Activated CD4-positive, alpha-beta T cell treated with anti-CD3 and anti-CD28 coated beads for 36 hours (primary cell): ENCODE data around the gene WNK3. TPM values are rescaled to one million over a fixed set of nuclear protein-coding genes. Genes with fewer than 3 reads are reported as not detected.

Source experiments
- ATAC-seq: fragments of 200-7000 bp; cut with Tn5 transposase; one replicate; pipeline ENCODE4 v1.10.0; 2021; ENCODE audit warnings: mild to moderate bottlenecking, moderate library complexity
- CTCF ChIA-PET: fragments of 350-600 bp; sonication (Branson Sonifier 250); formaldehyde crosslinking; loops from one replicate; lab custom pipeline; 2021; ENCODE audit warnings: antibody characterized with exemption; lab: Charles Lee
- POLR2A ChIA-PET: fragments of 350-600 bp; sonication (Branson Sonifier 250); formaldehyde crosslinking; loops from one replicate; lab custom pipeline; 2021; ENCODE audit warnings: antibody characterized with exemption, inconsistent platforms; lab: Charles Lee
- DNase-seq: peaks from one replicate; pipeline ENCODE4 v3.0.0-alpha.2; 2020
- H3K27ac Mint-ChIP-seq: one replicate; pipeline ENCODE4 v1.8.0; 2021; ENCODE audit warnings: mixed read lengths
- H3K27me3 Mint-ChIP-seq: one replicate; pipeline ENCODE4 v1.8.0; 2021; ENCODE audit warnings: mixed read lengths
- H3K36me3 Mint-ChIP-seq: one replicate; pipeline ENCODE4 v1.8.0; 2021; ENCODE audit warnings: low read depth, mixed read lengths
- H3K4me1 Mint-ChIP-seq: one replicate; pipeline ENCODE4 v1.8.0; 2021; ENCODE audit warnings: mixed read lengths
- H3K4me3 Mint-ChIP-seq: one replicate; pipeline ENCODE4 v1.8.0; 2021; ENCODE audit warnings: mild to moderate bottlenecking, moderate library complexity, mixed read lengths
- H3K9me3 Mint-ChIP-seq: one replicate; pipeline ENCODE4 v1.8.0; 2021; ENCODE audit warnings: low read depth, mixed read lengths
- intact Hi-C, 2 experiments: fragments of 100-400 bp; cut with DNase I in 1 of 2; cut with micrococcal nuclease in 1 of 2; formaldehyde crosslinking; loops; one replicate each; pipeline versions ENCODE4 v1.14.2 to v1.15.1; 2022 to 2024; cut with DNase I, micrococcal nuclease
- total RNA-seq, 2 experiments: library from RNA; stranded (reverse); gene quantifications; one replicate each; pipeline ENCODE4 v1.2.3, GENCODE V29; 2021

Gene WNK3
- total RNA-seq, 2 experiments from 2014 or later = 0.74 to 1.1 TPM

DNA sequence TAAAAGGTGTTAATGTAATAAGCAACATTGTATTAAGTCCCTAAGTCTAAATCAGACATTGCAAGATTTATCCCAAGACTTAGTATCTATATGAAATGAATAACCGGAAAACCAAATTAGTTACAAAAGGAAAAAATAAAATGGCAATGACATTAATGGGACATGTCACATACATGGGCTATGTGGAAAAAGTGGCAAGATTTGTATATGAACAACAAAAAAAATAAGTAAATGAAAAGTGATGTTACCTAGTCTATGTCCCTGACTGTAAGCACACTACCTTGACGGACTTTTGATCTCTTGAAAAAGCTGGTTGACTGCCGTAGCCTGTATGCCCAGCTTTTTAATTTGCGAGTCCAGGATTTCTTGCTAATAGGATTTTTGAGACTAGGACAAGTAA lies 119.3 kb downstream of the WNK3 start:
- no peak overlapping the region for H3K27ac Mint-ChIP-seq
- POLR2A ChIA-PET = interaction anchor here (0.7 kb wide), 1 partner anchor 21 kb away, joined by 4 read pairs; no protein-coding TSS in a partner anchor
- peaks cover 3% of the 10 kb centered on the region for H3K36me3 Mint-ChIP-seq
- DNase-seq (no peak), ATAC-seq (no peak)
- intact Hi-C loops = no loop called here
- H3K4me3 Mint-ChIP-seq = no peak overlapping the region
- no peaks in the 10 kb centered on the region for H3K4me1 Mint-ChIP-seq
- CTCF ChIA-PET = no interaction called here
- no peaks in the 10 kb centered on the region for H3K27me3 Mint-ChIP-seq
- H3K9me3 Mint-ChIP-seq = no peaks in the 10 kb centered on the region

DNA sequence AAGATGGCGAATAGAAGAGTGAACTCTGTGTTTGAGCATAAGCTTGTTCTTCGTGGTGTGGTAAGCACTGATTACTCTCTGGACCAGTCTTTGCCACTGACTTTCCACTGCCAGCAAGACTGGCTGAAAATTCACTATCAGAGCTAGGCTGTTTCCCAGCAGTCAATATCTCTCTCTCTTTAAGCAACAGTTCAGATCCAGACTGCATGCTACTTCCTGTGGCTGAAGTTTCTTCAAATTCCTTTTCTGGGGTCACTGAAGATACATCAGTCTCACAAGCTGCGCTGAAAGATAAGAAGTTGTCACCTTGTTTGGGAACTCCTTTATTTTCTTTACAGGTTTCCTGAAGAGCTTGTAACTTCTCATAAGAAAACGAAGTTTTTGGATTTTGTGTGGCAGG lies 120.8 kb downstream of the WNK3 start:
- peaks cover 3% of the 10 kb centered on the region for H3K36me3 Mint-ChIP-seq
- DNase-seq (no peak), ATAC-seq (no peak)
- ChIA-PET POLR2A (no interaction called here), CTCF (no interaction called here)
- no peaks in the 10 kb centered on the region for H3K9me3 Mint-ChIP-seq
- no peaks in the 10 kb centered on the region for H3K27me3 Mint-ChIP-seq
- no peaks in the 10 kb centered on the region for H3K4me1 Mint-ChIP-seq
- intact Hi-C loops = no loop called here
- H3K4me3 Mint-ChIP-seq = no peak overlapping the region
- no peak overlapping the region for H3K27ac Mint-ChIP-seq

DNA sequence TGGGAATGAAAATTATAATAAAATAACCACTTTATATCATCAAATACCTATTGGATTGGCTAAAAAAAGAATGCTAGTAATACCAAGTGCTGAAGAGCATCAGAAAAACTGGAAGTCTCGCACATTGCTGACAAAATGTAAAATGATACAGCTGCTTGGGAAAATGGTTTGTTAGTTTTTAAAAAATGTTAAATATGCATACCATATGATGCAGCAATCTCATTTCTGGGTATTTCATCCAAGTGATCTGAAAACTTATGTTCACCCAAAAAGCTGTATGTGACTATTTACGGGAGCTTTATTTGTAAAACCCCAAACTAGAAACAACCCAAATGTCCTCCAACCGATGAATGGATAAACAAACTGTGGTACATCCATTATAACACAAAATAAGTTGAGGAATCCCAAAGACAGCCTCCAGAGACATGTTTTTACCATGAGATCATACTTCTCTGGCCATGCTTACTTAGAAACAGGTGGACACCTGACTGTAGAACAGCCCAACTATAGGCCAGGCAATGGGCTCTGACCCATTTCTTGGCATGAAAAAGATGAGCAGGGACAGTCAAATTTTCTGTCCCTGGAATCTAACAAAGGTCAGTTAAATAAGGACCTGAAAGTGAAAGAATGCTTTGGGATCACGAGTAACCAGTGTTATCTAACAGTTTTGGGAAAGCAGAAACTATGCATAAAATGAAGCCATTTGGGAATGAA lies 127.3 kb downstream of the WNK3 start:
- Mint-ChIP-seq H3K4me1 (no peaks in the 10 kb centered on the region), H3K9me3 (no peaks in the 10 kb centered on the region), H3K4me3 (no peak overlapping the region), H3K27me3 (no peaks in the 10 kb centered on the region), H3K27ac (no peak overlapping the region), H3K36me3 (no peaks in the 10 kb centered on the region)
- DNase-seq (no peak), ATAC-seq (no peak)
- intact Hi-C loops = no loop called here
- CTCF ChIA-PET = no interaction called here
- POLR2A ChIA-PET = no interaction called here

DNA sequence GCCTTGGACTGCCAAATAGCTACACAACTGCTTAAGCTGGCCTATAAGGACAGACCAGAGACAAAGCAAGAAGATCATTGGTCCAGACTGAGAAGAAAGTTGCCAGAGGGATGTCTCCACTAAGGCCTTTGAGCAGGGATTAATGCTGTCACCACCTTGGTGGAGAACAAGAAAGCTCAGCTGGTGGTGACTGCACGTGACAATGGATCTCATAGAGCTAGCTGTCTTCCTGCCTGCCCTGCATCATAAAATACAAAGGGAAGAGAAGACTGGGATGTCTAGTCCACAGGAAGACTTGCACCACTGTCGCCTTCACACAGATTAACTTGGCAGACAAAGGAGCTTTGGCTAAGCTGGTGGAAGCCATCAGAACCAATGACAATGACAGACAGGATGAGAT lies 134.3 kb downstream of the WNK3 start:
- Mint-ChIP-seq H3K27me3 (no peaks in the 10 kb centered on the region), H3K27ac (no peak overlapping the region), H3K9me3 (no peaks in the 10 kb centered on the region), H3K4me1 (no peaks in the 10 kb centered on the region), H3K4me3 (no peak overlapping the region), H3K36me3 (no peaks in the 10 kb centered on the region)
- DNase-seq (no peak), ATAC-seq (no peak)
- intact Hi-C loops = no loop called here
- POLR2A ChIA-PET = no interaction called here
- CTCF ChIA-PET = no interaction called here

DNA sequence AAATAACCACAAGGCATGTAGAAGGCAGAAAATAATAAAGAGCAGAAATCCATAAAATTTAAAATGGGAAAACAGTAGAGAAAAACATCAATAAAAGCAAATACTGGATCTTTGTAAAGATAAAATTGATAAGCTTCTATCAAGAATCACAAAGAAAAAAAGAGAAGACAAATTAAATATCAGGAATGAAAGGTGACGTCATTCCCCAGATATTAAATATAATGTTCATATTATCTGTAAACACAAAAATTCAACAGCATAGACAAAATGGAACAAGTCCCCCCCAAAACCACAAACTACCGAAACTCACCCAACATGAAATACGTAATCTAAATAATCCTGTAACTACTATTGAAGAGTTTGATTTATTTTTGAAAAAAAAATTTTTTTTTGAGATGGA lies 144.2 kb downstream of the WNK3 start:
- ChIA-PET CTCF (interaction anchor here (0.9 kb wide), 1 partner anchor 531 kb away, joined by 5 read pairs; no protein-coding TSS in a partner anchor), POLR2A (no interaction called here)
- H3K27me3 Mint-ChIP-seq = no peaks in the 10 kb centered on the region
- ATAC-seq (no peak), DNase-seq (no peak)
- no peaks in the 10 kb centered on the region for H3K4me1 Mint-ChIP-seq
- intact Hi-C loops = no loop called here
- H3K27ac Mint-ChIP-seq = no peak overlapping the region
- H3K9me3 Mint-ChIP-seq = no peaks in the 10 kb centered on the region
- no peaks in the 10 kb centered on the region for H3K36me3 Mint-ChIP-seq
- H3K4me3 Mint-ChIP-seq = no peak overlapping the region

DNA sequence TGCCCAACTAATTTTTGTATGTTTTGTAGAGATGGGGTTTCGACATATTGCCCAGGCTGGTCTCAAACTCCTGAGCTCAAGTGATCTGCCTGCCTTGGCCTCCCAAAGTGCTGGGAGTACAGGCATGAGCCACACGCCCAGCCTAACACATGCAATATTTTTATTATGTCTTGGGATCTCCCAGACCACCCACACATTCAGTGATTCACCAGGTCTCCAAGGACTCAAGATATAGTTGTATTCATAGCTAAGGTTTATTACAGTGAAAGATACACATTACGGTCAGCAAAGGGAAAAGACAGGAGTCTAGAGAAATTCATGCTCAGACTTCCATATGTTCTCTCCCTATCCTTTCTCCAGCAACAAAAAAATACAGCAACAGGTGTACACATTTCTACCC lies 149.3 kb downstream of the WNK3 start:
- Mint-ChIP-seq H3K4me3 (no peak overlapping the region), H3K27ac (no peak overlapping the region), H3K4me1 (no peaks in the 10 kb centered on the region), H3K36me3 (no peaks in the 10 kb centered on the region), H3K27me3 (no peaks in the 10 kb centered on the region), H3K9me3 (no peaks in the 10 kb centered on the region)
- no peak for ATAC-seq
- intact Hi-C loops = no loop called here
- CTCF ChIA-PET = no interaction called here
- DNase-seq = no peak
- POLR2A ChIA-PET = interaction anchor here (0.7 kb wide), 1 partner anchor 164 kb away, joined by 3 read pairs; no protein-coding TSS in a partner anchor

DNA sequence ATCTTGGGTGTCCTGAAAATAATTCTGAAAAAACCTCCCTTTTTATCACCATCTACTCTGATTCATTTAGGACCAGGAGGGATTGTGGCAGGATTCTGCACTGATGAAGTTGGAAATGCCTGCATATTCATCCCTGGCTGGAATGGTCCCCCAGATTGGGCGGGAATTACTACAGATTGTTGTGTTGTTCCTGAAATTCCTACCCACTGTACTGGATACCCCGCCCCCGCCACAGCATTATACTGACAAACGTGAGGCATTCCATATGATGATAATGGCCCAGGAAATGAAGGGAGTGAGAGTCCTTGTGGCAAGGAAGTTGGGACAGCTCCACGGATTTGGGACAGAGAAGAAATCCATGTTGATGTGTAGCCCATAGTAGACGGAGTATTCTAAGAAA lies 159.6 kb downstream of the WNK3 start:
- Mint-ChIP-seq H3K27ac (no peak overlapping the region), H3K4me1 (no peaks in the 10 kb centered on the region), H3K9me3 (no peaks in the 10 kb centered on the region), H3K36me3 (no peaks in the 10 kb centered on the region), H3K27me3 (peaks cover 3% of the 10 kb centered on the region), H3K4me3 (no peak overlapping the region)
- ChIA-PET POLR2A (no interaction called here), CTCF (no interaction called here)
- ATAC-seq (no peak), DNase-seq (no peak)
- intact Hi-C loops = no loop called here

DNA sequence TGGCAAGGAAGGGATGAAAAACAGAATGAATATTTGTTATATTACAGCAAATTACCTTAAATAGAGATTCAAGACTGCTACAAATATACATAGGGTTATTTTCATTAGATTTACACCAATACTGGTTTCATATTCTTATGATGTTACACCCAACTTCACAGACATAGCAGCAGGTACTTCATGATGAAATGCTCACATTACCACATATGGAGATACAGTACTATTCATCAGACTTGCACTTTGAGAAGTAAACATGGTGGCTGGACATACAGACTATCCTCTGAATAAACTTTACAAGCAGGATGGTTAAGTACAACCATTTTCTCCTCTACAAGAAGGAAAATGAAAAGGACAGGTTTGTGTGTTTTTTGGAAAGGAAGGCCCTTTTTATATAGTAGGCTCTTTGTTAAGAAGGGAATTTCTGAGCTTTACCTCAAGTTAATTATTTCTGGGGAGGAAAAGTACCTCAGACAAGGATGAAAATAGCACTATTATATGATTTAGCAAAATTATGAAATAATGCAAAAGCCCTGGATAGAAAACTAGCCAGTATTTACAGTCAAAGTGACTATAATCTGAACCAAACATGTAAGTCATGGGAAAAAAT lies 162.8 kb downstream of the WNK3 start:
- DNase-seq (no peak), ATAC-seq (no peak)
- POLR2A ChIA-PET = no interaction called here
- intact Hi-C loops = no loop called here
- Mint-ChIP-seq H3K4me3 (no peak overlapping the region), H3K27me3 (peaks cover 3% of the 10 kb centered on the region), H3K36me3 (peaks cover 2% of the 10 kb centered on the region), H3K27ac (no peak overlapping the region), H3K4me1 (no peaks in the 10 kb centered on the region), H3K9me3 (no peaks in the 10 kb centered on the region)
- CTCF ChIA-PET = interaction anchor here (1.2 kb wide), 1 partner anchor 168 kb away, joined by 6 read pairs; no protein-coding TSS in a partner anchor

DNA sequence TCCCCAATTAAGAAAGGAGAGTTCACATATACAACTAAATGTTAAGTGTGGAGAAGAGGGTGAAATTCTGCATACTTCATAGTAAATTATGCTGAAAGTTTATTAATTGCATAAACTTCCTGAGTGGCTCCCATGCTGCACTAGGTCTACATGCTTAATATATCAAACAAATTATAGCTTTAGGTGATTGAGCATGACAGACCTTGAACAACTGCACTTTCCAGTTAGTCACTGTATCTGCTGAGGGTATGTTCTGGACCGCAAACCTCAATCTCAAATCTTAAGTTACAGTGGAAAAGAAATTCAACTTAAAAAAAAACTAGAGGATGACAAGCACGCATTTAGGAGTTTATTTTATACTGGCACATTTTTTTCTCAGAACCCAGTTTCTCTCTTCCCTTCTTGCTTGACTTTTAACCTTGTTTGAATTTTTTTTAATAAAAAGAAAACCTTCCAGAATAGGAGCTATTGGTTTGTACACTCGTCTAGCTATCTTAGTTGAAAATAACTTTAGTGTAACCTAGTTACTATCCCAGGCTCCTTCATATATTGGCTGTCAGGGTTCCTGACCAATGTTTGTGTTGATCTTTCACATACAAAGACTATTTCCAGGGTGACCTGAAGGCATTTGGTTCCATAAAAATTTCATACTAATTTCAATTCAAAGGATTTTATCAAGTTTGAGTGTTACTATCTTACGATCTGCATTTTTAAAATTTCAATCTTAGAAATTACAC lies 164.6 kb downstream of the WNK3 start:
- no peaks in the 10 kb centered on the region for H3K4me1 Mint-ChIP-seq
- ChIA-PET CTCF (interaction anchor here (1.4 kb wide), 1 partner anchor 34 kb away, joined by 5 read pairs; no protein-coding TSS in a partner anchor), POLR2A (no interaction called here)
- H3K27ac Mint-ChIP-seq = no peak overlapping the region
- peaks cover 2% of the 10 kb centered on the region for H3K36me3 Mint-ChIP-seq
- intact Hi-C loops = no loop called here
- H3K27me3 Mint-ChIP-seq = no peaks in the 10 kb centered on the region
- ATAC-seq = no peak
- no peak overlapping the region for H3K4me3 Mint-ChIP-seq
- H3K9me3 Mint-ChIP-seq = no peaks in the 10 kb centered on the region
- DNase-seq = no peak

DNA sequence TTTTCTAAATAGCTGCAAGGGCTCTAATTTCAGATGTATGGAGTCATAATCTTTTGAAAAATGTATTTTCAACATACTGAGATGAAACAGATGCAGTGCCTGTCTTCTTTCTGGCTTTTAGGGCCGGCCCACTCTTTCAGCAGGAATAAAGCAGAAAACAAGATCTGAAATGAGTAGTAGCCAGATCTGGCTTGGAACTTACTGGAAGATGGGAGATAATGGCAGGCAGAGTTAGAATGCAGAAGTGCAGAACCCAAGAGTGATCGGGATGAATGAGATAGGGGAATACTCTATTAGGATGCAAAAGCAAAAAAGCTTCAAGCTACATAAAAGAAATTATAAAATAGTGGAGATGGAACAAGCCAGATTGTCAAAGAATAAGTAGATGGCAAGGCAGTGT lies 173.4 kb downstream of the WNK3 start:
- no peak for DNase-seq
- Mint-ChIP-seq H3K9me3 (no peaks in the 10 kb centered on the region), H3K4me3 (no peak overlapping the region), H3K4me1 (peaks cover 27% of the 10 kb centered on the region), H3K27ac (no peak overlapping the region), H3K27me3 (no peaks in the 10 kb centered on the region), H3K36me3 (peaks cover 21% of the 10 kb centered on the region)
- intact Hi-C loops = loop anchor here in 1 of 2 experiments (5.0 to 10.0 kb wide), 3 partner anchors 470 to 1100 kb away; partner anchors contain the start of genes RIBC1, SMC1A and TSPYL2
- ChIA-PET CTCF (no interaction called here), POLR2A (interaction anchor here (0.6 kb wide), 1 partner anchor 767 kb away, joined by 3 read pairs; no protein-coding TSS in a partner anchor)
- ATAC-seq = no peak

DNA sequence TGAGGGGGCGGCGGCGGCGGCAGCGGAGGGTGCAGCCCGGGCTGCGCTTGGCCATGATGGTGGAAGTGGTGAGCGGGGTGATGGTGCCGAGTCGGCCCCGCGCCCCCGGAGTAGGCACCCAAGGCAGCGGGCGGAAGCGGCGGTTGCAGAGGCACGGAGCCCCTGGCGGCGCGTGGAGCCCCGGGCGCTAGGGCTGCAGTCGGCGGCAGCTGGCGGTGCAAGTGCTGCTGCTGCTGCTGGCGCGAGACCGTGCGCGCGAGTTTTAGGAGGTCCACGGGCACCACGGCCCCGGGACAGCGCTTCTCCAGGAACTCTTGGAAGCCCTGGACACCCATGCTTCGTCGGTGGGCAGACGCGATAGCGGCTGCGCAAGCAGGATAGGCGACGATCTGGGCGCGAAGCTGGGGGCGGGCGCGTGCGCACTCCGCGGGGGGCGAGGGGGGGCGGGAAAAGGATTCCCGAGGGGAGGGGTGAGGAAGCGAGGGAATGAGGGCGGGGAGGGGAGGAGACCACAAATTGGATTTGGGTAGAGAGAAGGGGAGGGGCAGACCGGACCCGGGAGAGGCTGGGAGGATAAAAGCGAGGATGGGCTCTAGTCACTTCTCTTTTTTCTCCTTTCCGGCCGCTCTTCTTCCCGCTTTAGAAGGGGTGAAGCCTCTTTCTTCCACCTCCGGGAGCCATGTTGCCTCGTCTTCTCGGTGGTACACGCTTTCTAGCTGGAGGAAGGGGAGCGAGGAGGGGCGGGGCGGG lies 174.8 kb downstream of the WNK3 start, which contains the start of gene FAM120C:
FAM120C (minus strand) TSS at position 391 of the 750 bp plus-strand sequence; CDS start at position 335, 56 bp downstream.
- H3K4me1 Mint-ChIP-seq = peaks cover 39% of the 10 kb centered on the region
- peak within 1 kb of the TSS; percentile 87 for H3K27ac Mint-ChIP-seq
- no peaks in the 10 kb centered on the region for H3K9me3 Mint-ChIP-seq
- ATAC-seq (peak; percentile 73), DNase-seq (peak; percentile 80)
- H3K4me3 Mint-ChIP-seq = peak within 1 kb of the TSS; percentile 81
- intact Hi-C loops = loop anchor here (1.0 to 10.0 kb wide), 13 partner anchors 139 to 1098 kb away; partner anchors contain the start of genes PHF8 (in 2 of the 2), APEX2 (in 1 of the 2), GNL3L (in 1 of the 2) and RIBC1 (in 1 of the 2)
- peaks cover 21% of the 10 kb centered on the region for H3K36me3 Mint-ChIP-seq
- no peaks in the 10 kb centered on the region for H3K27me3 Mint-ChIP-seq
- ChIA-PET POLR2A (interaction anchor here (0.5 to 1.4 kb wide), 4 partner anchors 138 to 1049 kb away, joined by 3 to 7 read pairs (median 6); partner anchors contain the start of gene PHF8), CTCF (interaction anchor here (0.5 to 1.0 kb wide), 2 partner anchors 477 to 591 kb away, joined by 3 read pairs; no protein-coding TSS in a partner anchor)
